H9 (cell line): ENCODE data around the gene ARHGEF39. TPM values are rescaled to one million over a fixed set of nuclear protein-coding genes. Genes with fewer than 3 reads are reported as not detected.

Source experiments
- DNase-seq: peaks from one replicate; pipeline ENCODE4 v3.0.0-alpha.2; 2017
- H2AFZ ChIP-seq: one replicate; pipeline ENCODE4 v1.6.1; 2013; ENCODE audit warnings: mild to moderate bottlenecking, low read length, control low read depth, moderate library complexity
- H2AK5ac ChIP-seq: 2 replicates; pipeline ENCODE4 v1.6.1; 2013; ENCODE audit warnings: low read length, control low read depth, mixed read lengths; ENCODE audit not compliant: insufficient read length
- H2BK120ac ChIP-seq: one replicate; pipeline ENCODE4 v1.6.1; 2013; ENCODE audit warnings: low read depth, mild to moderate bottlenecking, low read length, control low read depth, inconsistent platforms; ENCODE audit not compliant: poor library complexity, severe bottlenecking
- H2BK12ac ChIP-seq: 2 replicates; pipeline ENCODE4 v1.6.1; 2013; ENCODE audit warnings: low read length, control low read depth, mixed read lengths, low read depth; ENCODE audit not compliant: insufficient read length
- H2BK15ac ChIP-seq: 2 replicates; pipeline ENCODE4 v1.6.1; 2013; ENCODE audit warnings: low read depth, low read length, control low read depth
- H2BK20ac ChIP-seq: one replicate; pipeline ENCODE4 v1.6.1; 2013; ENCODE audit warnings: low read depth, mild to moderate bottlenecking, low read length, control low read depth, inconsistent platforms; ENCODE audit not compliant: poor library complexity, severe bottlenecking
- H2BK5ac ChIP-seq: 2 replicates; pipeline ENCODE4 v1.6.1; 2013; ENCODE audit warnings: low read length, control low read depth, mixed read lengths; ENCODE audit not compliant: insufficient read length
- H3K14ac ChIP-seq: 2 replicates; pipeline ENCODE4 v1.6.1; 2013; ENCODE audit warnings: low read length, control low read depth; ENCODE audit not compliant: insufficient read depth
- H3K18ac ChIP-seq: 2 replicates; pipeline ENCODE4 v1.6.1; 2013; ENCODE audit warnings: low read depth, mild to moderate bottlenecking, mixed read lengths, low read length, control low read depth; ENCODE audit not compliant: insufficient read length
- H3K23ac ChIP-seq: 2 replicates; pipeline ENCODE4 v1.6.1; 2013; ENCODE audit warnings: low read length, control low read depth, mixed read lengths, low read depth; ENCODE audit not compliant: insufficient read length
- H3K23me2 ChIP-seq: 2 replicates; pipeline ENCODE4 v1.6.1; 2013; ENCODE audit warnings: low read depth, mild to moderate bottlenecking, mixed read lengths, low read length, control low read depth; ENCODE audit not compliant: insufficient read length, poor library complexity, severe bottlenecking
- H3K27ac ChIP-seq: 2 replicates; pipeline ENCODE4 v1.5.1; 2013; ENCODE audit warnings: low read length, control low read depth, mixed read lengths, low read depth; ENCODE audit not compliant: insufficient read length
- H3K27me3 ChIP-seq: 2 replicates; pipeline ENCODE4 v1.6.1; 2013; ENCODE audit warnings: low read length, control low read depth, inconsistent platforms; ENCODE audit not compliant: insufficient read depth
- H3K4ac ChIP-seq: 2 replicates; pipeline ENCODE4 v1.6.1; 2013; ENCODE audit warnings: low read depth, mild to moderate bottlenecking, control low read depth, inconsistent platforms, low read length, moderate library complexity
- H3K4me1 ChIP-seq: 2 replicates; pipeline ENCODE4 v1.6.1; 2013; ENCODE audit warnings: low read length, control low read depth, inconsistent platforms; ENCODE audit not compliant: insufficient read depth
- H3K4me2 ChIP-seq: 2 replicates; pipeline ENCODE4 v1.6.1; 2013; ENCODE audit warnings: low read length, control low read depth, mixed read lengths; ENCODE audit not compliant: insufficient read length, insufficient read depth
- H3K56ac ChIP-seq: 2 replicates; pipeline ENCODE4 v1.6.1; 2013; ENCODE audit warnings: low read depth, mild to moderate bottlenecking, mixed read lengths, low read length, control low read depth; ENCODE audit not compliant: insufficient read length
- H3K79me1 ChIP-seq: 2 replicates; pipeline ENCODE4 v1.6.1; 2013; ENCODE audit warnings: low read depth, mild to moderate bottlenecking, moderate library complexity, low read length, control low read depth, inconsistent platforms; ENCODE audit not compliant: insufficient read depth, poor library complexity, severe bottlenecking
- H3K79me2 ChIP-seq: 2 replicates; pipeline ENCODE4 v1.6.1; 2013; ENCODE audit warnings: low read length, control low read depth, inconsistent platforms; ENCODE audit not compliant: insufficient read depth
- H3K9ac ChIP-seq: 2 replicates; pipeline ENCODE4 v1.6.1; 2013; ENCODE audit warnings: low read length, control low read depth, mixed read lengths; ENCODE audit not compliant: insufficient read length; ENCODE audit errors: extremely low read depth
- H3K9me3 ChIP-seq: one replicate; pipeline ENCODE4 v1.6.1; 2013; ENCODE audit warnings: low read depth, low read length, inconsistent platforms; ENCODE audit not compliant: control insufficient read depth
- H3T11ph ChIP-seq: one replicate; pipeline ENCODE4 v1.6.1; 2013; ENCODE audit warnings: mild to moderate bottlenecking, low read length, control low read depth, inconsistent platforms
- H4K20me1 ChIP-seq: one replicate; pipeline ENCODE4 v1.6.1; 2013; ENCODE audit not compliant: control insufficient read depth, insufficient read length, insufficient read depth
- H4K5ac ChIP-seq: 2 replicates; pipeline ENCODE4 v1.6.1; 2013; ENCODE audit warnings: low read depth, mild to moderate bottlenecking, mixed read lengths, low read length, control low read depth; ENCODE audit not compliant: insufficient read length
- H4K8ac ChIP-seq: replicated peaks from 2 replicates; pipeline ENCODE4 v1.6.1; 2013; ENCODE audit warnings: low read length, control low read depth, mixed read lengths, low read depth; ENCODE audit not compliant: insufficient read length
- H4K91ac ChIP-seq: 2 replicates; pipeline ENCODE4 v1.6.1; 2013; ENCODE audit warnings: low read depth, mild to moderate bottlenecking, moderate library complexity, mixed read lengths, low read length, control low read depth; ENCODE audit not compliant: insufficient read length
- H3K27ac Mint-ChIP-seq, 3 experiments: 2 replicates in 2 of 3; 3 replicates in 1 of 3; pipeline ENCODE4 v1.8.0; 2020 to 2021; ENCODE audit warnings: mixed read lengths in 3 of 3, mild to moderate bottlenecking in 1 of 3, moderate library complexity in 1 of 3
- H3K27me3 Mint-ChIP-seq: 2 replicates; pipeline ENCODE4 v1.8.0; 2021; ENCODE audit warnings: low read depth, mild to moderate bottlenecking, moderate library complexity, mixed read lengths
- H3K36me3 Mint-ChIP-seq, 3 experiments: 2 replicates in 2 of 3; 3 replicates in 1 of 3; pipeline ENCODE4 v1.8.0; 2020 to 2021; ENCODE audit warnings: low read depth in 3 of 3, mixed read lengths in 3 of 3; ENCODE audit not compliant: insufficient read depth in 1 of 3
- H3K4me1 Mint-ChIP-seq, 2 experiments: 2 replicates each; pipeline ENCODE4 v1.8.0; 2020; ENCODE audit warnings: mixed read lengths in 2 of 2
- H3K4me3 Mint-ChIP-seq, 2 experiments: 2 replicates in 1 of 2; 3 replicates in 1 of 2; pipeline ENCODE4 v1.8.0; 2020 to 2021; ENCODE audit warnings: mild to moderate bottlenecking in 2 of 2, mixed read lengths in 2 of 2, moderate library complexity in 1 of 2
- H3K9me3 Mint-ChIP-seq, 2 experiments: 2 replicates in 1 of 2; 3 replicates in 1 of 2; pipeline ENCODE4 v1.8.0; 2020; ENCODE audit warnings: mild to moderate bottlenecking in 2 of 2, mixed read lengths in 2 of 2, moderate library complexity in 1 of 2
- WGBS: extraction: QIAGEN DNeasy Blood & Tissue Kit; methylation state at CpG from one replicate; pipeline ENCODE4 v1.1.7; 2013; ENCODE audit warnings: missing lambda C conversion rate, low lambda C conversion rate, mixed read lengths; ENCODE audit not compliant: insufficient read length; ENCODE audit errors: extremely low coverage; 5-methylcytosine and 5-hydroxymethylcytosine counted together
- total RNA-seq: library from RNA; stranded (reverse); gene quantifications from 2 replicates; pipeline ENCODE4 v1.2.1, GENCODE V29; 2021
- TF ChIP-seq, protein P1 (sequence below): fragments of 200-600 bp; sonication (generic); conservative IDR thresholded peaks from 3 replicates; pipeline ENCODE4 v1.8.0; 2021; ENCODE audit warnings: antibody characterized with exemption, mild to moderate bottlenecking

The ARHGEF39 gene
- total RNA-seq, 1 experiment from 2014 or later, result 24.4 TPM

DNA sequence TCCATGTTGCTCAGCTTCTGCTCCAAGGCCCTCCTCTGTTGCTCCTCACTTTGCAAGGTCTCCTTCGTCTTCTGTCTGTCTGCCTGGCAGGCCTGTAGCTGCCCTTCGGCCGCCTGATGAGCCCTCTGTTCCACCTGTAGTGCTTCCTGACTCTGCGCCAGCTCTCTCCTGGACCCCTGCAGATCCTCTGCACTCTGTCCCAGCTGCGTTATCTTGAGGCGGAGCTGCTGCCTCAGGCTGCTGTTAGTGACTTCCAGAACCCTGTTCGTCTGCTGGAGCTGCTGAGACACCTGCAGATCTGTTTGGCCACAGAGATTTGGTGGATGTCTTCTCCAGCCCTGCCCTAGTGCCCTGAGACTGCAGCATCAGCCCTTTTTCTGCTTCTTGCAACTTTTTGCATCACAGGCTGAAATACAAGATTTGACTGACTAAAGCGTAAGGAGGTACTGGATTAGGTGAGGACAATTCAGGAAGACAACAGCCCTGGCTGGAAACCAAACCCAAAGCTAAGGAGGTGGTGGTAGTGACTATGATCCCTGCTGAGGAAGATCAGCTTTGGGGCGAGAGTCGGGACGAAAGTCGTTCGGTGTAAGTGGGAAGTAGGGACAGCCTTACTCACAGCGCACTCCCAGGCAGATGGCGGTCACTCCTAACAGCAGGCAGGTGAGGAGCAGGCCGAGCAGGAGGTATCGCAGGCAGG, 48.9 kb downstream of the ARHGEF39 start:
- H4K20me1 ChIP-seq, result no peaks in the 10 kb centered on the region
- WGBS, result no CpG with 5 or more reads among the region's 17 CpGs
- no peak overlapping the region for H2AFZ ChIP-seq
- H3K27ac ChIP-seq, result no peak overlapping the region
- H3K79me2 ChIP-seq, result no peaks in the 10 kb centered on the region
- Mint-ChIP-seq H3K27me3 (peaks cover 42% of the 10 kb centered on the region), H3K4me1 (peaks cover 15 to 18% of the 10 kb centered on the region in 2 experiments), H3K36me3 (no peaks in the 10 kb centered on the region), H3K27ac (no peak overlapping the region; a peak in 2 of 7 replicates), H3K4me3 (peak overlapping the region; percentile 76 to 79), H3K9me3 (no peaks in the 10 kb centered on the region; a peak in 1 of 5 replicates)
- H2BK5ac ChIP-seq, result no peak overlapping the region
- peaks cover 13% of the 10 kb centered on the region for H3K23me2 ChIP-seq
- H3K27me3 ChIP-seq, result peaks cover 4% of the 10 kb centered on the region; the same call in 1 of the 2 replicates
- H3K4ac ChIP-seq, result no peak overlapping the region
- peak overlapping the region; percentile 50 for H4K8ac ChIP-seq
- peak overlapping the region; percentile 77 for H3K4me2 ChIP-seq
- no peak overlapping the region for H3K56ac ChIP-seq
- H3K79me1 ChIP-seq, result no peaks in the 10 kb centered on the region
- TF ChIP-seq, protein P1, sequence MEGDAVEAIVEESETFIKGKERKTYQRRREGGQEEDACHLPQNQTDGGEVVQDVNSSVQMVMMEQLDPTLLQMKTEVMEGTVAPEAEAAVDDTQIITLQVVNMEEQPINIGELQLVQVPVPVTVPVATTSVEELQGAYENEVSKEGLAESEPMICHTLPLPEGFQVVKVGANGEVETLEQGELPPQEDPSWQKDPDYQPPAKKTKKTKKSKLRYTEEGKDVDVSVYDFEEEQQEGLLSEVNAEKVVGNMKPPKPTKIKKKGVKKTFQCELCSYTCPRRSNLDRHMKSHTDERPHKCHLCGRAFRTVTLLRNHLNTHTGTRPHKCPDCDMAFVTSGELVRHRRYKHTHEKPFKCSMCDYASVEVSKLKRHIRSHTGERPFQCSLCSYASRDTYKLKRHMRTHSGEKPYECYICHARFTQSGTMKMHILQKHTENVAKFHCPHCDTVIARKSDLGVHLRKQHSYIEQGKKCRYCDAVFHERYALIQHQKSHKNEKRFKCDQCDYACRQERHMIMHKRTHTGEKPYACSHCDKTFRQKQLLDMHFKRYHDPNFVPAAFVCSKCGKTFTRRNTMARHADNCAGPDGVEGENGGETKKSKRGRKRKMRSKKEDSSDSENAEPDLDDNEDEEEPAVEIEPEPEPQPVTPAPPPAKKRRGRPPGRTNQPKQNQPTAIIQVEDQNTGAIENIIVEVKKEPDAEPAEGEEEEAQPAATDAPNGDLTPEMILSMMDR, result no peak
- H2BK120ac ChIP-seq, result no peak overlapping the region
- no peak for DNase-seq
- peak overlapping the region; percentile 55 for H4K5ac ChIP-seq
- H4K91ac ChIP-seq, result no peak overlapping the region
- H3K9ac ChIP-seq, result no peak overlapping the region
- H3T11ph ChIP-seq, result no peak overlapping the region
- H3K14ac ChIP-seq, result peak overlapping the region; percentile 44
- no peaks in the 10 kb centered on the region for H3K9me3 ChIP-seq
- no peak overlapping the region for H2BK15ac ChIP-seq
- H2BK20ac ChIP-seq, result no peak overlapping the region
- peak overlapping the region; percentile 69 for H3K18ac ChIP-seq
- H2BK12ac ChIP-seq, result no peak overlapping the region
- H2AK5ac ChIP-seq, result no peak overlapping the region
- H3K4me1 ChIP-seq, result no peaks in the 10 kb centered on the region; the same call in 1 of the 2 replicates
- no peak overlapping the region for H3K23ac ChIP-seq
